H1 (cell line): ENCODE measurements around the gene PDLIM3. TPM values are rescaled to one million over a fixed set of nuclear protein-coding genes. Genes with fewer than 3 reads are reported as not detected.

Experiments used
- CHD2 ChIP-seq: IDR thresholded peaks from 2 replicates; pipeline ENCODE4 v1.6.1; 2012; ENCODE audit warnings: low read length, improper control_type of control experiment
- HDAC6 ChIP-seq: IDR thresholded peaks from one replicate; pipeline ENCODE4 v1.7.1; 2012; ENCODE audit warnings: low read depth, mild to moderate bottlenecking, inconsistent platforms, low read length, moderate library complexity
- RFX5 ChIP-seq: IDR thresholded peaks from 2 replicates; pipeline ENCODE4 v1.6.1; 2011; ENCODE audit warnings: low read depth, low read length, improper control_type of control experiment, borderline replicate concordance
- SAP30 ChIP-seq: fragments of 300-600 bp; sonication (generic); IDR thresholded peaks from 2 replicates; pipeline ENCODE4 v1.7.1; 2012; ENCODE audit warnings: low read length, moderate library complexity, mild to moderate bottlenecking, inconsistent platforms; ENCODE audit not compliant: insufficient read depth, insufficient replicate concordance
- TCF12 ChIP-seq: IDR thresholded peaks from 2 replicates; pipeline ENCODE4 v1.6.1; 2011; ENCODE audit warnings: low read depth, mild to moderate bottlenecking, low read length
- polyA plus RNA-seq, 7 experiments: library from polyadenylated mRNA; depleted of rRNA in 3 of 7; stranded (reverse) in 5 of 7; unstranded in 2 of 7; fragments of >200 nt in 5 of 7; fragments of 200-250 nt in 2 of 7; gene quantifications; 1 replicate in 5 of 7; 2 replicates in 1 of 7; 4 replicates in 1 of 7; pipeline versions ENCODE4 v1.2.1 to v1.2.3, GENCODE V29; 2011 to 2013; ENCODE audit warnings: missing spikeins in 2 of 7, mixed read lengths in 2 of 7
- total RNA-seq: library from RNA; stranded (reverse); fragmentation: NEBNext Ultra II Directional; extraction: Animal tissue kit (Norgen Biotek cat#: 25700); gene quantifications from 2 replicates; pipeline ENCODE4 v1.2.1, GENCODE V29; 2021

The PDLIM3 gene
- total and polyA plus RNA-seq, 2 of the 8 experiments (the other 6 are each of a cell fraction or from before 2014, with no cell fraction given): 7.6 to 8.1 TPM

- TF ChIP-seq SAP30 (no peak), RFX5 (no peak), CHD2 (no peak), TCF12 (no peak), HDAC6 (no peak)
- TF ChIP-seq, all 59 proteins: peak for 0
These were observed 12.9 kb downstream of the PDLIM3 start (continued) for GRCh38 chr4:185522451-185522850.
